ENCODE data around the gene COL23A1. TPM values are rescaled to one million over a fixed set of nuclear protein-coding genes. Genes with fewer than 3 reads are reported as not detected.

COL23A1 gene
- polyA plus RNA-seq, 2 of the 4 experiments (the other 2 are of a cell fraction), result not detected

- no peak for TF ChIP-seq RCOR1 (IDR thresholded peaks at IDR 0.05; ENCODE audit: low read depth, low read length)
- no peak for TF ChIP-seq FOSL2 (IDR thresholded peaks at IDR 0.05)
- TF ChIP-seq FOSL2 (CRISPR knock-in tag; IDR thresholded peaks at IDR 0.05), result no peak
- TF ChIP-seq USF2 (IDR thresholded peaks at IDR 0.05), result no peak
- TF ChIP-seq ESRRA (IDR thresholded peaks at IDR 0.05; ENCODE audit: borderline replicate concordance, low read length), result no peak
Measured at GRCh38 chr5:178416919-178417318, 173.3 kb downstream of the COL23A1 start (continued).

GRCh38 chr5:178416206-178416882 lies 173.8 kb downstream of the COL23A1 start:
- no peaks in the 10 kb centered on the region; the same call in 2 of the 3 replicates for H3K9me3 ChIP-seq
- H3K4me3 ChIP-seq, result no peak overlapping the region
- no peak for FAIRE-seq
- ChIA-PET CTCF (no interaction called here), POLR2A (no interaction called here)
- ATAC-seq, result no peak
- TF ChIP-seq USF2 (IDR thresholded peaks at IDR 0.05), result no peak
- TF ChIP-seq ZFP36 (IDR thresholded peaks at IDR 0.05; ENCODE audit: borderline replicate concordance, partially characterized antibody), result no peak
- TF ChIP-seq CHD2 (IDR thresholded peaks at IDR 0.05; ENCODE audit: low read length, partially characterized antibody), result no peak
- no peak for TF ChIP-seq MAX (IDR thresholded peaks at IDR 0.05)
- TF ChIP-seq KDM5A (IDR thresholded peaks at IDR 0.05), result no peak
- no peak for TF ChIP-seq EHF (CRISPR knock-in tag; IDR thresholded peaks at IDR 0.05)
- TF ChIP-seq MAZ (IDR thresholded peaks at IDR 0.05; ENCODE audit: borderline replicate concordance, low read depth, low read length), result no peak
- TF ChIP-seq RCOR1 (IDR thresholded peaks at IDR 0.05; ENCODE audit: low read depth, low read length), result no peak
- TF ChIP-seq CHD4 (IDR thresholded peaks at IDR 0.05; ENCODE audit: borderline replicate concordance), result no peak
- no peak for TF ChIP-seq EP300 (IDR thresholded peaks at IDR 0.05)
- no peak overlapping the region for H3K4me2 ChIP-seq
- 66% methylated on average over 12 of the region's 12 CpGs for WGBS (ENCODE audit: missing lambda C conversion rate)
- H3K27ac ChIP-seq, result no peak overlapping the region
- no peaks in the 10 kb centered on the region for H3K4me1 ChIP-seq
- no peak for DNase-seq (ENCODE audit: low read depth in 1 of 2, low spot score in 1 of 2)

- no peak for DNase-seq (ENCODE audit: low read depth in 1 of 2, low spot score in 1 of 2)
- POLR2A ChIA-PET, result no interaction called here
- TF ChIP-seq FOXS1 (CRISPR knock-in tag; IDR thresholded peaks at IDR 0.05) (no peak), HOXB13 (CRISPR knock-in tag; IDR thresholded peaks at IDR 0.05; ENCODE audit: low read depth) (no peak), NFE2L2 (conservative IDR thresholded peaks at IDR 0.05; ENCODE audit: low read length) (no peak), HEYL (CRISPR knock-in tag; IDR thresholded peaks at IDR 0.05) (no peak), CBX8 (IDR thresholded peaks at IDR 0.05) (no peak), RCOR1 (IDR thresholded peaks at IDR 0.05; ENCODE audit: low read depth, low read length) (no peak), CTCF (IDR thresholded peaks at IDR 0.05) (no peak), USF2 (IDR thresholded peaks at IDR 0.05) (no peak), SMC3 (IDR thresholded peaks at IDR 0.05) (no peak), MAZ (IDR thresholded peaks at IDR 0.05; ENCODE audit: borderline replicate concordance, low read depth, low read length) (no peak)
- no peak for ATAC-seq
- WGBS (ENCODE audit: missing lambda C conversion rate), result 72% methylated on average over 10 of the region's 17 CpGs
- FAIRE-seq, result no peak
- no peaks in the 10 kb centered on the region for H3K4me1 ChIP-seq
- no peak overlapping the region for H3K27ac ChIP-seq
- no peaks in the 10 kb centered on the region; the same call in 2 of the 3 replicates for H3K9me3 ChIP-seq
- CTCF ChIA-PET, result no interaction called here
- no peak overlapping the region for H3K4me3 ChIP-seq
- H3K4me2 ChIP-seq, result no peak overlapping the region
Measured at GRCh38 chr5:178415353-178415752, 174.8 kb downstream of the COL23A1 start.

All from A549 (cell line).